ENCODE data around the gene PYURF.
"Not testable (repeated sequence)": the region's sequence is repeated elsewhere in the genome, so short reads cannot be mapped to it uniquely, and the experiment has no call there.

PYURF gene

GRCh38 chr4:88523325-88524129 is at the start of gene PYURF:
Gene PYURF (minus strand): TSS chr4:88523776. CDS start chr4:88523700, 76 bp downstream.
- no peak for TF ChIP-seq CTCF (IDR thresholded peaks at IDR 0.05; ENCODE audit: extremely low read depth, missing control alignments)
- DNase-seq (ENCODE audit: low spot score): peak; percentile 89

- no peak for DNase-seq (ENCODE audit: low spot score)
- no peak for TF ChIP-seq CTCF (IDR thresholded peaks at IDR 0.05; ENCODE audit: extremely low read depth, missing control alignments)
Measured at GRCh38 chr4:88570001-88570400, 46.4 kb upstream of the PYURF start.

GRCh38 chr4:88567591-88567990 is 44.0 kb upstream of the PYURF start:
- DNase-seq (ENCODE audit: low spot score): no peak
- TF ChIP-seq CTCF (IDR thresholded peaks at IDR 0.05; ENCODE audit: extremely low read depth, missing control alignments): no peak

- DNase-seq (ENCODE audit: low spot score): no peak
- no peak for TF ChIP-seq CTCF (IDR thresholded peaks at IDR 0.05; ENCODE audit: extremely low read depth, missing control alignments)
Measured at GRCh38 chr4:88549815-88550214, 26.2 kb upstream of the PYURF start.

- TF ChIP-seq CTCF (IDR thresholded peaks at IDR 0.05; ENCODE audit: extremely low read depth, missing control alignments): peak; percentile 79
- not testable (repeated sequence) for DNase-seq (ENCODE audit: low spot score)
Measured at GRCh38 chr4:88539322-88540068, 15.9 kb upstream of the PYURF start.

GRCh38 chr4:88537709-88538108 is 14.1 kb upstream of the PYURF start:
- DNase-seq (ENCODE audit: low spot score): no peak
- no peak for TF ChIP-seq CTCF (IDR thresholded peaks at IDR 0.05; ENCODE audit: extremely low read depth, missing control alignments)

GRCh38 chr4:88535090-88535755 is 11.6 kb upstream of the PYURF start:
- no peak for TF ChIP-seq CTCF (IDR thresholded peaks at IDR 0.05; ENCODE audit: extremely low read depth, missing control alignments)
- DNase-seq (ENCODE audit: low spot score): no peak
